H9 (cell line): ENCODE results near the gene PAFAH1B1. TPM values are rescaled to one million over a fixed set of nuclear protein-coding genes. Genes with fewer than 3 reads are reported as not detected.

Experiments used
- DNase-seq: peaks from one replicate; pipeline ENCODE4 v3.0.0-alpha.2; 2017
- H2AFZ ChIP-seq: one replicate; pipeline ENCODE4 v1.6.1; 2013; ENCODE audit warnings: mild to moderate bottlenecking, low read length, control low read depth, moderate library complexity
- H2AK5ac ChIP-seq: 2 replicates; pipeline ENCODE4 v1.6.1; 2013; ENCODE audit warnings: low read length, control low read depth, mixed read lengths; ENCODE audit not compliant: insufficient read length
- H2BK120ac ChIP-seq: one replicate; pipeline ENCODE4 v1.6.1; 2013; ENCODE audit warnings: low read depth, mild to moderate bottlenecking, low read length, control low read depth, inconsistent platforms; ENCODE audit not compliant: poor library complexity, severe bottlenecking
- H2BK12ac ChIP-seq: 2 replicates; pipeline ENCODE4 v1.6.1; 2013; ENCODE audit warnings: low read length, control low read depth, mixed read lengths, low read depth; ENCODE audit not compliant: insufficient read length
- H2BK15ac ChIP-seq: 2 replicates; pipeline ENCODE4 v1.6.1; 2013; ENCODE audit warnings: low read depth, low read length, control low read depth
- H2BK20ac ChIP-seq: one replicate; pipeline ENCODE4 v1.6.1; 2013; ENCODE audit warnings: low read depth, mild to moderate bottlenecking, low read length, control low read depth, inconsistent platforms; ENCODE audit not compliant: poor library complexity, severe bottlenecking
- H2BK5ac ChIP-seq: 2 replicates; pipeline ENCODE4 v1.6.1; 2013; ENCODE audit warnings: low read length, control low read depth, mixed read lengths; ENCODE audit not compliant: insufficient read length
- H3K14ac ChIP-seq: 2 replicates; pipeline ENCODE4 v1.6.1; 2013; ENCODE audit warnings: low read length, control low read depth; ENCODE audit not compliant: insufficient read depth
- H3K18ac ChIP-seq: 2 replicates; pipeline ENCODE4 v1.6.1; 2013; ENCODE audit warnings: low read depth, mild to moderate bottlenecking, mixed read lengths, low read length, control low read depth; ENCODE audit not compliant: insufficient read length
- H3K23ac ChIP-seq: 2 replicates; pipeline ENCODE4 v1.6.1; 2013; ENCODE audit warnings: low read length, control low read depth, mixed read lengths, low read depth; ENCODE audit not compliant: insufficient read length
- H3K23me2 ChIP-seq: 2 replicates; pipeline ENCODE4 v1.6.1; 2013; ENCODE audit warnings: low read depth, mild to moderate bottlenecking, mixed read lengths, low read length, control low read depth; ENCODE audit not compliant: insufficient read length, poor library complexity, severe bottlenecking
- H3K27ac ChIP-seq: 2 replicates; pipeline ENCODE4 v1.5.1; 2013; ENCODE audit warnings: low read length, control low read depth, mixed read lengths, low read depth; ENCODE audit not compliant: insufficient read length
- H3K27me3 ChIP-seq: 2 replicates; pipeline ENCODE4 v1.6.1; 2013; ENCODE audit warnings: low read length, control low read depth, inconsistent platforms; ENCODE audit not compliant: insufficient read depth
- H3K4ac ChIP-seq: 2 replicates; pipeline ENCODE4 v1.6.1; 2013; ENCODE audit warnings: low read depth, mild to moderate bottlenecking, control low read depth, inconsistent platforms, low read length, moderate library complexity
- H3K4me1 ChIP-seq: 2 replicates; pipeline ENCODE4 v1.6.1; 2013; ENCODE audit warnings: low read length, control low read depth, inconsistent platforms; ENCODE audit not compliant: insufficient read depth
- H3K4me2 ChIP-seq: 2 replicates; pipeline ENCODE4 v1.6.1; 2013; ENCODE audit warnings: low read length, control low read depth, mixed read lengths; ENCODE audit not compliant: insufficient read length, insufficient read depth
- H3K56ac ChIP-seq: 2 replicates; pipeline ENCODE4 v1.6.1; 2013; ENCODE audit warnings: low read depth, mild to moderate bottlenecking, mixed read lengths, low read length, control low read depth; ENCODE audit not compliant: insufficient read length
- H3K79me1 ChIP-seq: 2 replicates; pipeline ENCODE4 v1.6.1; 2013; ENCODE audit warnings: low read depth, mild to moderate bottlenecking, moderate library complexity, low read length, control low read depth, inconsistent platforms; ENCODE audit not compliant: insufficient read depth, poor library complexity, severe bottlenecking
- H3K79me2 ChIP-seq: 2 replicates; pipeline ENCODE4 v1.6.1; 2013; ENCODE audit warnings: low read length, control low read depth, inconsistent platforms; ENCODE audit not compliant: insufficient read depth
- H3K9ac ChIP-seq: 2 replicates; pipeline ENCODE4 v1.6.1; 2013; ENCODE audit warnings: low read length, control low read depth, mixed read lengths; ENCODE audit not compliant: insufficient read length; ENCODE audit errors: extremely low read depth
- H3K9me3 ChIP-seq: one replicate; pipeline ENCODE4 v1.6.1; 2013; ENCODE audit warnings: low read depth, low read length, inconsistent platforms; ENCODE audit not compliant: control insufficient read depth
- H3T11ph ChIP-seq: one replicate; pipeline ENCODE4 v1.6.1; 2013; ENCODE audit warnings: mild to moderate bottlenecking, low read length, control low read depth, inconsistent platforms
- H4K20me1 ChIP-seq: one replicate; pipeline ENCODE4 v1.6.1; 2013; ENCODE audit not compliant: control insufficient read depth, insufficient read length, insufficient read depth
- H4K5ac ChIP-seq: 2 replicates; pipeline ENCODE4 v1.6.1; 2013; ENCODE audit warnings: low read depth, mild to moderate bottlenecking, mixed read lengths, low read length, control low read depth; ENCODE audit not compliant: insufficient read length
- H4K8ac ChIP-seq: replicated peaks from 2 replicates; pipeline ENCODE4 v1.6.1; 2013; ENCODE audit warnings: low read length, control low read depth, mixed read lengths, low read depth; ENCODE audit not compliant: insufficient read length
- H4K91ac ChIP-seq: 2 replicates; pipeline ENCODE4 v1.6.1; 2013; ENCODE audit warnings: low read depth, mild to moderate bottlenecking, moderate library complexity, mixed read lengths, low read length, control low read depth; ENCODE audit not compliant: insufficient read length
- H3K27ac Mint-ChIP-seq, 3 experiments: 2 replicates in 2 of 3; 3 replicates in 1 of 3; pipeline ENCODE4 v1.8.0; 2020 to 2021; ENCODE audit warnings: mixed read lengths in 3 of 3, mild to moderate bottlenecking in 1 of 3, moderate library complexity in 1 of 3
- H3K27me3 Mint-ChIP-seq: 2 replicates; pipeline ENCODE4 v1.8.0; 2021; ENCODE audit warnings: low read depth, mild to moderate bottlenecking, moderate library complexity, mixed read lengths
- H3K36me3 Mint-ChIP-seq, 3 experiments: 2 replicates in 2 of 3; 3 replicates in 1 of 3; pipeline ENCODE4 v1.8.0; 2020 to 2021; ENCODE audit warnings: low read depth in 3 of 3, mixed read lengths in 3 of 3; ENCODE audit not compliant: insufficient read depth in 1 of 3
- H3K4me1 Mint-ChIP-seq, 2 experiments: 2 replicates each; pipeline ENCODE4 v1.8.0; 2020; ENCODE audit warnings: mixed read lengths in 2 of 2
- H3K4me3 Mint-ChIP-seq, 2 experiments: 2 replicates in 1 of 2; 3 replicates in 1 of 2; pipeline ENCODE4 v1.8.0; 2020 to 2021; ENCODE audit warnings: mild to moderate bottlenecking in 2 of 2, mixed read lengths in 2 of 2, moderate library complexity in 1 of 2
- H3K9me3 Mint-ChIP-seq, 2 experiments: 2 replicates in 1 of 2; 3 replicates in 1 of 2; pipeline ENCODE4 v1.8.0; 2020; ENCODE audit warnings: mild to moderate bottlenecking in 2 of 2, mixed read lengths in 2 of 2, moderate library complexity in 1 of 2
- CTCF ChIP-seq: fragments of 200-600 bp; sonication (generic); conservative IDR thresholded peaks from 3 replicates; pipeline ENCODE4 v1.8.0; 2021; ENCODE audit warnings: antibody characterized with exemption, mild to moderate bottlenecking
- WGBS: extraction: QIAGEN DNeasy Blood & Tissue Kit; methylation state at CpG from one replicate; pipeline ENCODE4 v1.1.7; 2013; ENCODE audit warnings: missing lambda C conversion rate, low lambda C conversion rate, mixed read lengths; ENCODE audit not compliant: insufficient read length; ENCODE audit errors: extremely low coverage; 5-methylcytosine and 5-hydroxymethylcytosine counted together
- total RNA-seq: library from RNA; stranded (reverse); gene quantifications from 2 replicates; pipeline ENCODE4 v1.2.1, GENCODE V29; 2021

PAFAH1B1 gene
- total RNA-seq, 1 experiment from 2014 or later: 134 TPM

DNA sequence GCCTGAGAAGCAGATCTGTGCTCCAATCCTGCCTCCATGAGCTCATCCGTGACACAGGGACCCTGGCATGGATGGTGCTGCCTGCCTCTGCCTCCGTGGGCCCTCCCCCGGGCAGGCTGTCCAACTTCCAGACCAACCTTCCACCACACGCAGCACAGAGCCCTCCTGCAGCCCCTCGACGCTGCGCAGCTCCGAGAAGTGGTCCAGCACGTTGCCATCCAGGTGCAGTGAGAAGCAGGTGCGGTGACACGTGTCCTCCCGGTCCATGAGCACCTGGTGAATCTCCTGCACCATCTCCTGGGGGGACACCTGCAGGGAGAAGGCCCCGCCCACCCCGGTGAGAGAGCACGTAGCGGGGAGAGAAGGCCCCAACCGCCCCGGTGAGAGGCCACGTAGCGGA is 109.7 kb downstream of the PAFAH1B1 start:
- no peak overlapping the region for H3K27ac ChIP-seq
- no peak overlapping the region for H3K23ac ChIP-seq
- no peaks in the 10 kb centered on the region for H3K23me2 ChIP-seq
- peaks cover 6% of the 10 kb centered on the region; the same call in 1 of the 2 replicates for H3K79me2 ChIP-seq
- no CpG with 5 or more reads among the region's 20 CpGs for WGBS
- no peak overlapping the region for H2BK5ac ChIP-seq
- H2BK120ac ChIP-seq: no peak overlapping the region
- Mint-ChIP-seq H3K27me3 (no peaks in the 10 kb centered on the region), H3K4me3 (no peak overlapping the region), H3K27ac (no peak overlapping the region), H3K4me1 (peaks cover 17 to 27% of the 10 kb centered on the region in 2 experiments), H3K9me3 (no peaks in the 10 kb centered on the region), H3K36me3 (peaks cover 6 to 48% (median 23%) of the 10 kb centered on the region in 3 experiments; a peak in 6 of 7 replicates)
- no peak overlapping the region for H4K8ac ChIP-seq
- no peaks in the 10 kb centered on the region; the same call in 1 of the 2 replicates for H3K4me1 ChIP-seq
- H2BK20ac ChIP-seq: no peak overlapping the region
- H3K4me2 ChIP-seq: no peak overlapping the region
- DNase-seq: no peak
- no peak overlapping the region for H2AK5ac ChIP-seq
- H3K9ac ChIP-seq: no peak overlapping the region
- no peak overlapping the region for H2BK12ac ChIP-seq
- H3K27me3 ChIP-seq: no peaks in the 10 kb centered on the region
- no peak overlapping the region for H3K18ac ChIP-seq
- H2AFZ ChIP-seq: no peak overlapping the region
- H3K4ac ChIP-seq: no peak overlapping the region
- H3K9me3 ChIP-seq: no peaks in the 10 kb centered on the region
- no peak overlapping the region for H3K14ac ChIP-seq
- no peak overlapping the region for H4K91ac ChIP-seq
- no peak overlapping the region for H3K56ac ChIP-seq
- no peak overlapping the region for H3T11ph ChIP-seq
- no peaks in the 10 kb centered on the region for H4K20me1 ChIP-seq
- no peak overlapping the region for H2BK15ac ChIP-seq
- TF ChIP-seq CTCF: no peak
- no peaks in the 10 kb centered on the region for H3K79me1 ChIP-seq
- H4K5ac ChIP-seq: no peak overlapping the region
